ENCODE data around the gene ATP5F1B. TPM values are rescaled to one million over a fixed set of nuclear protein-coding genes. Genes with fewer than 3 reads are reported as not detected.

ATP5F1B gene
- total and polyA plus RNA-seq, 2 of the 8 experiments (the other 6 are each of a cell fraction or from before 2014, with no cell fraction given) = 900 to 1,522 TPM

DNA sequence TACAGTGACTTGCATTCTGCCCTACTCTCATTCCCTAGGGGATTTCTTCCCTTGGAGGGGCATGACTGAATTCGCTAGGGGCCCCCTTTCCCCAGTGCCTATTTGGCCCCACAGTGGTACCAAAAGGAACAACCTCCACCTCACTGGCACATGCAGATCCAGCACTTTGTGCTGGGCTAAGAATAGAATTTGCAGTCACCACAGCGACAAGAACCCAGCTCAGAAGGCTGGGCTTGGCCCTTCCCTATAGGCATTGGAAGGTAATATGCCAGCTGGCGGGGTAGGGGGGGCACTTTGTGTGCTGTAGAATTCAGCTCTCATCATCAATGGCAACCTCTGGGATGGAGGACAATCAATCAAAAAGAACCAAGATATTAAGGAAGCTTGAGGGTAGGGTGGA lies 29.5 kb downstream of the ATP5F1B start:
- H3K27ac ChIP-seq (ENCODE audit: low read depth, low read length) = no peak overlapping the region
- H3K9ac ChIP-seq (replicated peaks in 1 of 4; ENCODE audit: extremely low read depth in 1 of 4, low read depth in 3 of 4, low read length in 3 of 4) = no peak overlapping the region
- no peak overlapping the region for H4K5ac ChIP-seq (ENCODE audit: insufficient read length, low read depth, low read length)
- H2AK5ac ChIP-seq (ENCODE audit: low read depth, low read length) = no peak overlapping the region
- no peaks in the 10 kb centered on the region for H3K9me3 ChIP-seq (ENCODE audit: insufficient read depth in 2 of 2, low read depth in 1 of 2, low read length in 1 of 2)
- CTCF ChIA-PET (ENCODE audit: partially characterized antibody) = interaction anchor here (1.0 to 2.0 kb wide), 4 partner anchors 15 to 99 kb away, joined by 3 to 8 read pairs (median 6); no protein-coding TSS in a partner anchor
- no peak overlapping the region for H3K4me2 ChIP-seq (ENCODE audit: insufficient read depth in 1 of 2, low read depth in 2 of 2, low read length in 2 of 2)
- no peak overlapping the region for H2BK12ac ChIP-seq (ENCODE audit: low read depth, low read length)
- no peak overlapping the region for H2BK15ac ChIP-seq (ENCODE audit: low read length)
- H2BK5ac ChIP-seq (ENCODE audit: low read depth, low read length) = no peak overlapping the region
- TF ChIP-seq KDM1A (IDR thresholded peaks at IDR 0.05; ENCODE audit: borderline replicate concordance, low read length) = no peak
- POLR2A ChIA-PET (ENCODE audit: partially characterized antibody) = interaction anchor here (0.9 to 1.6 kb wide), 4 partner anchors 8 to 94 kb away, joined by 3 to 6 read pairs (median 3); partner anchors contain the start of gene ATP5F1B
- no peak for DNase-seq (ENCODE audit: low read depth in 1 of 2, low spot score in 2 of 2)
- H3K23ac ChIP-seq (ENCODE audit: insufficient read length) = no peak overlapping the region
- peaks cover 4 to 33% of the 10 kb centered on the region in 2 experiments; a peak in 3 of 4 replicates for H3K79me2 ChIP-seq (ENCODE audit: control insufficient read depth in 1 of 2, insufficient read depth in 2 of 2, low read length in 2 of 2)
- H3K23me2 ChIP-seq (ENCODE audit: low read depth, low read length) = no peaks in the 10 kb centered on the region
- WGBS, 2 experiments (ENCODE audit: extremely low coverage in 1 of 2, insufficient coverage in 1 of 2, insufficient read length in 1 of 2, insufficient replicate concordance in 2 of 2, low coverage in 1 of 2, low lambda C conversion rate in 2 of 2, missing lambda C conversion rate in 1 of 2) = 96% methylated on average over 3 of the region's 3 CpGs; no CpG with 5 or more reads in 1 of the 2 experiments
- peaks cover 30 to 65% (median 49%) of the 10 kb centered on the region in 4 experiments for H3K36me3 ChIP-seq (ENCODE audit: control insufficient read depth in 2 of 4, insufficient read depth in 4 of 4, low read length in 3 of 4)
- FAIRE-seq = no peak
- no peak overlapping the region for H3K4ac ChIP-seq (replicated peaks; ENCODE audit: insufficient read length, low read depth, low read length)
- no peak overlapping the region for H2BK20ac ChIP-seq (ENCODE audit: low read length)
- no peak overlapping the region for H2BK120ac ChIP-seq (replicated peaks; ENCODE audit: low read depth, low read length)
- H4K8ac ChIP-seq (ENCODE audit: extremely low read depth, insufficient read depth, low read length) = 0 out of 2 replicates have a peak overlapping the region, but pooled peaks have one; percentile 38
- no peak overlapping the region for H3K14ac ChIP-seq (ENCODE audit: insufficient read length)
- no peak overlapping the region for H3K4me3 ChIP-seq (ENCODE audit: extremely low read depth in 1 of 4, insufficient read depth in 2 of 4, low read depth in 3 of 4, low read length in 4 of 4)
- H3K79me1 ChIP-seq (ENCODE audit: low read depth, low read length) = peaks cover 2% of the 10 kb centered on the region
- no peaks in the 10 kb centered on the region for H3K27me3 ChIP-seq (replicated peaks in 1 of 4; ENCODE audit: control insufficient read depth in 3 of 4, extremely low read depth in 1 of 4, insufficient read depth in 3 of 4, low read length in 3 of 4)
- H3K4me1 ChIP-seq (replicated peaks in 1 of 4; ENCODE audit: control insufficient read depth in 3 of 4, insufficient read depth in 4 of 4, low read length in 3 of 4) = no peaks in the 10 kb centered on the region
- H2AFZ ChIP-seq (ENCODE audit: low read length) = no peak overlapping the region
- no peak overlapping the region for H3K56ac ChIP-seq (replicated peaks; ENCODE audit: insufficient read length, low read depth, low read length)
- no peak overlapping the region for H3K18ac ChIP-seq (ENCODE audit: extremely low read depth, low read length)
- peaks cover 0 to 7% of the 10 kb centered on the region in 2 experiments for H4K20me1 ChIP-seq (replicated peaks in 1 of 2; ENCODE audit: control insufficient read depth in 1 of 2, insufficient read depth in 2 of 2, low read length in 2 of 2)
- no peak overlapping the region for H4K91ac ChIP-seq (replicated peaks; ENCODE audit: insufficient read length, low read length)
